Cardiac muscle cell (in vitro differentiated cells and primary cell): ENCODE results near the gene SMAD6. TPM values are rescaled to one million over a fixed set of nuclear protein-coding genes. Genes with fewer than 3 reads are reported as not detected.

Experiments used
- DNase-seq, 2 donors: peaks; one replicate each; pipeline versions ENCODE4 v3.0.0 to v3.0.0-alpha.2; 2010 to 2017; ENCODE audit warnings: low read depth in 1 of 2, low spot score in 1 of 2
- H3K27ac ChIP-seq: fragments of 200-600 bp; sonication (generic); 2 replicates; pipeline ENCODE4 v1.5.1; 2016
- H3K27me3 ChIP-seq: fragments of 200-600 bp; sonication (generic); 2 replicates; pipeline ENCODE4 v1.6.0; 2016; ENCODE audit warnings: control low read depth
- H3K36me3 ChIP-seq: fragments of 200-600 bp; sonication (generic); 2 replicates; pipeline ENCODE4 v1.5.1; 2016; ENCODE audit warnings: control low read depth
- H3K4me1 ChIP-seq: fragments of 200-600 bp; sonication (generic); 2 replicates; pipeline ENCODE4 v1.8.1; 2017; ENCODE audit warnings: low read depth, mild to moderate bottlenecking, mixed run types
- H3K4me3 ChIP-seq: fragments of 200-600 bp; sonication (generic); 2 replicates; pipeline ENCODE4 v1.5.1; 2016; ENCODE audit warnings: mild to moderate bottlenecking
- H3K9me3 ChIP-seq: fragments of 200-600 bp; sonication (generic); 2 replicates; pipeline ENCODE4 v1.5.1; 2017; ENCODE audit warnings: low read depth, mild to moderate bottlenecking, control low read depth
- CTCF ChIP-seq: IDR thresholded peaks from 2 replicates; pipeline ENCODE4 v1.5.1; 2012; ENCODE audit warnings: low read depth, mild to moderate bottlenecking, low read length
- polyA plus RNA-seq: library from polyadenylated mRNA; unstranded; fragments of >200 nt; fragmentation: Nextera tagmentation; extraction: Ambion mirVana; gene quantifications from 2 replicates; pipeline ENCODE4 v1.2.1, GENCODE V29; 2016
- total RNA-seq: library from RNA; depleted of rRNA; stranded (reverse); fragments of >200 nt; gene quantifications from 2 replicates; pipeline ENCODE4 v1.2.3, GENCODE V29; 2016

The SMAD6 gene
- total and polyA plus RNA-seq, 2 experiments from 2014 or later, result 106 to 274 TPM

GRCh38 chr15:66707310-66708082 lies 5.5 kb downstream of the SMAD6 start:
- Histone ChIP-seq H3K27ac (peak overlapping the region; percentile 97), H3K36me3 (peaks cover 50% of the 10 kb centered on the region), H3K4me1 (peaks cover 41% of the 10 kb centered on the region), H3K27me3 (no peaks in the 10 kb centered on the region), H3K4me3 (peak overlapping the region; percentile 100), H3K9me3 (no peaks in the 10 kb centered on the region)
- TF ChIP-seq CTCF, result peak; percentile 25
- peak; percentile 61 to 90 for DNase-seq

GRCh38 chr15:66708389-66708788 lies 6.4 kb downstream of the SMAD6 start:
- Histone ChIP-seq H3K27me3 (no peaks in the 10 kb centered on the region), H3K27ac (peak overlapping the region; percentile 97), H3K4me1 (peaks cover 43% of the 10 kb centered on the region), H3K36me3 (peaks cover 51% of the 10 kb centered on the region), H3K4me3 (no peak overlapping the region), H3K9me3 (no peaks in the 10 kb centered on the region)
- TF ChIP-seq CTCF, result no peak
- no peak for DNase-seq

GRCh38 chr15:66709884-66710283 lies 7.8 kb downstream of the SMAD6 start:
- Histone ChIP-seq H3K27ac (peak overlapping the region; percentile 97), H3K4me1 (peaks cover 58% of the 10 kb centered on the region), H3K9me3 (no peaks in the 10 kb centered on the region), H3K36me3 (peaks cover 56% of the 10 kb centered on the region), H3K27me3 (no peaks in the 10 kb centered on the region), H3K4me3 (no peak overlapping the region)
- no peak for TF ChIP-seq CTCF
- no peak for DNase-seq

GRCh38 chr15:66711260-66711659 lies 9.2 kb downstream of the SMAD6 start:
- no peaks in the 10 kb centered on the region for H3K27me3 ChIP-seq
- H3K4me1 ChIP-seq, result peaks cover 71% of the 10 kb centered on the region
- no peak for DNase-seq
- no peaks in the 10 kb centered on the region for H3K9me3 ChIP-seq
- TF ChIP-seq CTCF, result no peak
- H3K4me3 ChIP-seq, result no peak overlapping the region
- peak overlapping the region; percentile 97 for H3K27ac ChIP-seq
- H3K36me3 ChIP-seq, result peaks cover 57% of the 10 kb centered on the region

GRCh38 chr15:66711862-66712261 lies 9.8 kb downstream of the SMAD6 start:
- no peak overlapping the region for H3K4me3 ChIP-seq
- no peaks in the 10 kb centered on the region for H3K9me3 ChIP-seq
- no peak for DNase-seq
- TF ChIP-seq CTCF, result no peak
- peaks cover 56% of the 10 kb centered on the region for H3K36me3 ChIP-seq
- H3K4me1 ChIP-seq, result peaks cover 71% of the 10 kb centered on the region
- peak overlapping the region; percentile 97 for H3K27ac ChIP-seq
- H3K27me3 ChIP-seq, result no peaks in the 10 kb centered on the region
